Endothelial cell of umbilical vein (primary cell): ENCODE data around the gene RPH3AL.

Experiments used
- EZH2 ChIP-seq: IDR thresholded peaks from 2 replicates; pipeline ENCODE4 v1.6.1; 2012; ENCODE audit warnings: borderline replicate concordance, low read depth, mild to moderate bottlenecking, moderate library complexity, low read length, inconsistent platforms; ENCODE audit not compliant: severe bottlenecking
- FOS ChIP-seq: IDR thresholded peaks from 2 replicates; pipeline ENCODE4 v1.6.1; 2011; ENCODE audit warnings: mild to moderate bottlenecking, low read length, moderate library complexity, borderline replicate concordance; ENCODE audit not compliant: insufficient read depth
- GATA2 ChIP-seq: IDR thresholded peaks from 2 replicates; pipeline ENCODE4 v1.7.0; 2011; ENCODE audit warnings: low read depth, mild to moderate bottlenecking, moderate library complexity, mixed read lengths, low read length; ENCODE audit not compliant: insufficient read length, insufficient read depth
- JUN ChIP-seq: IDR thresholded peaks from 2 replicates; pipeline ENCODE4 v1.6.1; 2011; ENCODE audit warnings: borderline replicate concordance, low read depth; ENCODE audit not compliant: insufficient read length, insufficient read depth
- MYC ChIP-seq: IDR thresholded peaks from one replicate; pipeline ENCODE4 v1.6.1; 2011; ENCODE audit warnings: mild to moderate bottlenecking, low read depth, low read length
- POLR2A ChIP-seq: IDR thresholded peaks from 2 replicates; pipeline ENCODE4 v1.6.1; 2012; ENCODE audit warnings: low read depth, mild to moderate bottlenecking, control low read depth, low read length
- POLR2AphosphoS5 ChIP-seq: IDR thresholded peaks from 2 replicates; pipeline ENCODE4 v1.6.1; 2012; ENCODE audit warnings: low read depth, mild to moderate bottlenecking, control low read depth, low read length, moderate library complexity; ENCODE audit not compliant: insufficient read depth
- TF ChIP-seq, protein P1 (sequence below), 2 donors: IDR thresholded peaks; 1 replicate in 1 of 2; 2 replicates in 1 of 2; pipeline ENCODE4 v1.5.1; 2011; ENCODE audit warnings: low read length in 2 of 2, mild to moderate bottlenecking in 2 of 2, moderate library complexity in 2 of 2, control low read depth in 1 of 2, inconsistent platforms in 1 of 2, low read depth in 1 of 2; ENCODE audit not compliant: insufficient read depth in 1 of 2; ENCODE audit errors: extremely low read depth in 1 of 2
- TF ChIP-seq, protein P2 (sequence below): IDR thresholded peaks from 2 replicates; pipeline ENCODE4 v1.6.1; 2011; ENCODE audit not compliant: insufficient read depth, insufficient read length

GRCh38 chr17:395179-395578, 42.6 kb upstream of the RPH3AL start:
- TF ChIP-seq, protein P1, sequence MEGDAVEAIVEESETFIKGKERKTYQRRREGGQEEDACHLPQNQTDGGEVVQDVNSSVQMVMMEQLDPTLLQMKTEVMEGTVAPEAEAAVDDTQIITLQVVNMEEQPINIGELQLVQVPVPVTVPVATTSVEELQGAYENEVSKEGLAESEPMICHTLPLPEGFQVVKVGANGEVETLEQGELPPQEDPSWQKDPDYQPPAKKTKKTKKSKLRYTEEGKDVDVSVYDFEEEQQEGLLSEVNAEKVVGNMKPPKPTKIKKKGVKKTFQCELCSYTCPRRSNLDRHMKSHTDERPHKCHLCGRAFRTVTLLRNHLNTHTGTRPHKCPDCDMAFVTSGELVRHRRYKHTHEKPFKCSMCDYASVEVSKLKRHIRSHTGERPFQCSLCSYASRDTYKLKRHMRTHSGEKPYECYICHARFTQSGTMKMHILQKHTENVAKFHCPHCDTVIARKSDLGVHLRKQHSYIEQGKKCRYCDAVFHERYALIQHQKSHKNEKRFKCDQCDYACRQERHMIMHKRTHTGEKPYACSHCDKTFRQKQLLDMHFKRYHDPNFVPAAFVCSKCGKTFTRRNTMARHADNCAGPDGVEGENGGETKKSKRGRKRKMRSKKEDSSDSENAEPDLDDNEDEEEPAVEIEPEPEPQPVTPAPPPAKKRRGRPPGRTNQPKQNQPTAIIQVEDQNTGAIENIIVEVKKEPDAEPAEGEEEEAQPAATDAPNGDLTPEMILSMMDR (IDR thresholded peaks at IDR 0.05; ENCODE audit: extremely low read depth in 1 of 2, insufficient read depth in 1 of 2, low read depth in 1 of 2, low read length in 2 of 2), result no peak
- TF ChIP-seq EZH2 (no peak), POLR2A (no peak), FOS (no peak), POLR2AphosphoS5 (no peak), JUN (no peak), MYC (no peak), GATA2 (no peak)
- TF ChIP-seq, protein P2, sequence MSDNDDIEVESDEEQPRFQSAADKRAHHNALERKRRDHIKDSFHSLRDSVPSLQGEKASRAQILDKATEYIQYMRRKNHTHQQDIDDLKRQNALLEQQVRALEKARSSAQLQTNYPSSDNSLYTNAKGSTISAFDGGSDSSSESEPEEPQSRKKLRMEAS, result no peak
